HG03060 (cell line): ENCODE data around the gene FUT2.
"Not testable (repeated sequence)": the region's sequence is repeated elsewhere in the genome, so short reads cannot be mapped to it uniquely, and the experiment has no call there.

Source experiments
- ATAC-seq: cut with Tn5 transposase; IDR thresholded peaks from one replicate; pipeline ENCODE4 v1.9.1; 2021; ENCODE audit warnings: low read depth, moderate number of reproducible peaks; ENCODE audit not compliant: unreplicated experiment

Gene FUT2

GRCh38 chr19:48696353-48697010, 711 bp downstream of the FUT2 start:
- no peak for ATAC-seq

DNA sequence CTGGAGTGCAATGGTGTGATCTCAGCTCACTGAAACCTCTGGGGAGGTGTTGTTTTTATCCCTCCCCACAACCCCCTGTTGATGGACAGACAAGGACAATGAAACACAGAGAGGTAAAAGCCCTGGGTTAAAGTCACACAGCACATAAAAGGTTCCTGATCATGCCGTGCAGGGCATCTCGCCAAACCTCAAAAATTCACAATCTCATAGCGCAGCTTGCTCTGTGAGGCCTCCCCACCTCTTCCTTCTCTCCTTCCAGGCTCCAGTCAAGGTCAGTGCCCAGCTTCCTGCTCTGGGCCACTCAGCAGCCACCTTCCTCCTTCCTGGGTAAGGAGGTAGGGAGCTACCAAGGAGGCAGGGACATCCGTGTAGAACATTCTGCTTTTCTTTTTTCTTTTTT, 2.3 kb downstream of the FUT2 start:
- ATAC-seq: no peak

DNA sequence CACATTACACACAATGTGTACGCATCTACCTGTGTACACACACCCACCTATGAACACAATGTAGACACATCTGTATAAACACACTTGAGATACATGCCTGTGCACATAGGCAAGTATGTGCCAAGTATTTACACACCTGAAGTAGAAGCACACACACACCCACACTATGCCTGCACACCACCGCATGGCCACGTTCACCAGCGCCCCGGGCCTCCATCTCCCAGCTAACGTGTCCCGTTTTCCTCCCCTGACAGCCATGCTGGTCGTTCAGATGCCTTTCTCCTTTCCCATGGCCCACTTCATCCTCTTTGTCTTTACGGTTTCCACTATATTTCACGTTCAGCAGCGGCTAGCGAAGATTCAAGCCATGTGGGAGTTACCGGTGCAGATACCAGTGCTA, 6.9 kb downstream of the FUT2 start:
- ATAC-seq: no peak

DNA sequence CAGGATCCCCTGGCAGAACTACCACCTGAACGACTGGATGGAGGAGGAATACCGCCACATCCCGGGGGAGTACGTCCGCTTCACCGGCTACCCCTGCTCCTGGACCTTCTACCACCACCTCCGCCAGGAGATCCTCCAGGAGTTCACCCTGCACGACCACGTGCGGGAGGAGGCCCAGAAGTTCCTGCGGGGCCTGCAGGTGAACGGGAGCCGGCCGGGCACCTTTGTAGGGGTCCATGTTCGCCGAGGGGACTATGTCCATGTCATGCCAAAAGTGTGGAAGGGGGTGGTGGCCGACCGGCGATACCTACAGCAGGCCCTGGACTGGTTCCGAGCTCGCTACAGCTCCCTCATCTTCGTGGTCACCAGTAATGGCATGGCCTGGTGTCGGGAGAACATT, 7.5 kb downstream of the FUT2 start:
- ATAC-seq: no peak

GRCh38 chr19:48705431-48705830, 9.7 kb downstream of the FUT2 start:
- ATAC-seq: no peak

- ATAC-seq: no peak
Observed at GRCh38 chr19:48708471-48708870, 12.7 kb downstream of the FUT2 start.

GRCh38 chr19:48711106-48711662, 15.4 kb downstream of the FUT2 start:
- ATAC-seq: no peak

DNA sequence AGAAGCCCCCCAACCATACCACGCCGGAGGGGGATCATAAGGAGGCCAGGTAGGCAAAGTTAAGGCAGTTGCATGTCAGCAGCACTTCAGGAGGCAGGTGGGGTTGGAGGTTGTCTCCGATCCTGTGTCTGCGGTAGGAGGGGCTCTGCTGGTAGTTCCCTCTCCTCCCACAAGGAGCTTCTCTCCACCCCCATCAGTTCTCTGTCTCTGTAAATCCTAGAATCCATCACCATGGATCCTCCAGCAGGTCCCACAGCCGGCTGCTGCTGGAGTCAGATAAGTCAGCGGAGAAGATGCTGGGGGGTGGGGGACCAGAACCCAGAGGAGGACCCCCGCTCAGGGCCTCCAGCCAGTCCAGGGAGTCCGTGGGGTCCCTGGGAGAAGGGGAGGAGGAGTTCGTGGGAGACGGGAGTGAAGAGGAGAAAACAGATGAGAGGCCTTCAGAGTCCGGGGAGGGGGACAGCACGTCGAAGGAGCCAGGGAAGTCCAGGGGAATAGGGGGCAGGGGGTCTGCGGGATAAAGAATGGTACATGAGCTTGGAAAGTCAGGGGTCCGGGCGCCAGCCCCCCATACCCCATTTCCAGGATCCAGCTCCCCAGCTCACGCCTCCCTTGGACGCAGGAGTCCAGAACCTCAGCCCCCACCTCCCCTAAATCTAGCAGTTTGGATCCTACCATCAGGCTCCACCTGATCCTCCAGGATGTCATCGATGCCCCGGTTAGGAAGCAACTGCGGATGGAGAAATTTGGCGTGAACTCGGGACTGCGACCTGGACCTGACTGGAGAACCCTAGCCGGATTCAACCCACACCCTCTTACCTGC, 17.5 kb downstream of the FUT2 start:
- ATAC-seq: no peak

GRCh38 chr19:48713864-48714755, 18.3 kb downstream of the FUT2 start:
- ATAC-seq: peak; percentile 84

DNA sequence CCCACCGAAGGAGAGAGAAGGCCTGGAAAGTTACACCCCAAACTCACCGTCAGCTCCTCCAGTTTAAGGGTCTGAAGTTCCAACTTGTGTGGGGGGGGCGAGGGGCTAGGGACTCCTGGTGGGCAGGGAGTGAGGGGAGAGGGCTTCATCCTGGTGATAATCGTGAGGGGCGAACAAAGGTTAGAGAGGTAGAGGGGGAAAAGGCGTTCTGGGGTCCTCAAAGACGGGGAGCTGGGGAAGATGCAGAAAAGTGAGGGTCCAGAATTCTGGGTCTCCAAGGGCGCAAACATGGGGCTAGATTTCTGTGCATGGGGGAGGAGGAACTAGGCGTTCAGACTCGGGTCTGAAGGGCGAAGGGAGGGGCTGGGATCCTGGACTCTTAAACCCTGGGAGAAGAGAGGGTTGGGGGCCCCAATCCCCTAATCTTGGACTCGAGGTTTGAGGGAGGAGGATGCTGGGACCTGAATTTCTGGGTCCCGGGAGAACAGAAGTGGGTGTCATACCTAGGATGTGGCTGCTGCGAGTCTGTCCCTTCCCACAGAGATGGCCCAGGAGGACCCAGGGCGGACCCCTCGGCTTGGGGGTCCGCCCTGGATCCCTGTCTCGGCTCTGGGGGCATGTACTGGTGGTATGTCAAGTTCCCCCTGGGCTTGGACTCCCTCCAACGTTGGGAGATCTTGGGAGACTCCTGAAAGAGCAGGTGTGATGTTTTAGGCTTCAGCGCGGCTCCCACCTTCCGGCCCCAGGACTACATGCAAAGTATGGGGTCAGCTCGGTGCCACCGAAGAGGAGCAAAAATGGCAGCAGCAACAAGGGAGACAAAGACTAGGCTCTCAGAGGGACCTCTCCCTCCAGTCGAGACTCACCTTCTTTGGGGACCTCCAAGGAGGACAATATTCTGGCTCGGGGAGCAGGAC, 19.2 kb downstream of the FUT2 start:
- ATAC-seq: no peak

DNA sequence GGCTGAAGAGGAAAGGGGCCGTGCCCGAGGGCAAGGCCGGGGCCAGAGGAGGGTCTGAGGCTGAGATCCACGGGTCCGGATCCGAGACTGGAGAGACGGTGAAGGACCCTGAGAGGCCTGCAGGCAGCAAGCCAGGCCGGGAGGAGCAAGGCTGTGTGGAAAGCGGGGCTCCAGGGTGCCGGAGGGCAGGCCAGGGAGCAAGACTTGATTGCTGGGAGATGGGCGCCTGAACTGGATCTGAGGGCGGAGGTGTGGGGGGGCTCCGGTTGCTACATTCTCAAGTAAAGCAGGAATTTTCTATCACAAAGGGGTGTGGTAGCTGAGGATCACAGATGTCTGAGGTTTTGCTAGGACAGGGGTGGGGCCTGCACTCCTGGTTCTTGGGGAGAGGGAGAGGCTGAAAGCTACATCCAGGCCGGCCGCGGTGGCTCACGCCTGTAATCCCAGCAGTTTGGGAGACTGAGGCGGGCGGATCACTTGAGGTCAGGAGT, 20.0 kb downstream of the FUT2 start:
- no peak for ATAC-seq

DNA sequence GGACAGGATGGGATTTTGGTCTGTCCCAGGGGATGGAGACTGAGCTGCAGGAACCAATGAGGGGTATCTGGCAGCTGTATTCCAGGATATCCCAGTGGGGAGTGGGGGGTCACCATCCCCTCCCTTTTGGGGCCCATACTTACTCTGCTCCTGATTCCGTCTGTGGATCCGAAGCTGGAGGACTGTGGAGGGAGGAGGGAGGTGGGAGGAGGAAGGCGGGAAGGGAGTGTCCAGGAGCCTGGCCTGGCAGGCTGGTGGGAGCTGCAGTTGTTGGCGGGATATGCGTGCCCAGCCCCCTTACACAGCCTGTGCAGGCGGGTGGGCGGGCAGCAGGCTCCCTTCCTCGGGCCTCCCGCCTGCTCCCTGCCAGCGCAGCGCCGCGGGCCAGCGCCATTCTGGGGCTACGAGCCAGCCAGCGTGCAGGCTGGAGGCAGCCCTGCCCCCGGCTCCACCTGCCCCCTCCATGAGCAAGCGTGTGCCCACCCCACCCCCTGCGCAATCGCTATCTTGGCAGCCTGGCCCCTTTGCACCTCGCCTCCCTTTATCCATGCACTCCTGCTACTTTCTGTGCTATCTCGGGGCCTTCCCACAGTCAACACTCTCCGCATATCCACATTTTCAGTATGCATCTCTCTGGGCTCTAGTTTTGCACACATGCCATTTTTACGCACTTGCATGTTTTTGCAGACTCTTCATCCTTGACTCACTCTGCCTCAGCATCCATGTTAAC, 21.0 kb downstream of the FUT2 start:
- no peak for ATAC-seq

DNA sequence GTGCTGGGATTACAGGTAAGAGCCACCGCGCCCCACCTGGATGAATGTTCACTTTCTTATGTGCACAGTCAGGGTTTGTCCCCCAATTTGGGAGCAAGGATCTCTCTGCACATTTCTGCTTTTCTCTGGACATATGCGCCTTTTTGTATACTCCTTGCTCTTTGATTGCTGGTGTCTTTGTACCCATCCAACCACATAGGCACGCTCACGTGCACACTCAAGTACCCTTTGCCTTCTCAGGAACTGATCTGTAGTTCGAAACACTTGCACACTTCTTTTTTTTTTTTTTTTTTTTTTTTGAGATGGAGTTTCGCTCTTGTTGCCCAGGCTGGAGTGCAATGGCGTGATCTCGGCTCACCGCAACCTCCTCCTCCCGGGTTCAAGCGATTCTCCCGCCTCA, 22.3 kb downstream of the FUT2 start:
- ATAC-seq: not testable (repeated sequence)

- no peak for ATAC-seq
Observed at GRCh38 chr19:48718711-48719231, 23.0 kb downstream of the FUT2 start.

- no peak for ATAC-seq
Observed at GRCh38 chr19:48719263-48720171, 23.7 kb downstream of the FUT2 start, which contains the start of gene MAMSTR. MAMSTR (minus strand) TSS chr19:48719725; CDS start chr19:48719031, 694 bp downstream.

- no peak for ATAC-seq
Observed at GRCh38 chr19:48720251-48720612, 24.5 kb downstream of the FUT2 start.

- ATAC-seq: peak; percentile 56
Observed at GRCh38 chr19:48720613-48721296, 25.0 kb downstream of the FUT2 start.
